ENCODE data around the gene INO80.

INO80 gene, protein sequence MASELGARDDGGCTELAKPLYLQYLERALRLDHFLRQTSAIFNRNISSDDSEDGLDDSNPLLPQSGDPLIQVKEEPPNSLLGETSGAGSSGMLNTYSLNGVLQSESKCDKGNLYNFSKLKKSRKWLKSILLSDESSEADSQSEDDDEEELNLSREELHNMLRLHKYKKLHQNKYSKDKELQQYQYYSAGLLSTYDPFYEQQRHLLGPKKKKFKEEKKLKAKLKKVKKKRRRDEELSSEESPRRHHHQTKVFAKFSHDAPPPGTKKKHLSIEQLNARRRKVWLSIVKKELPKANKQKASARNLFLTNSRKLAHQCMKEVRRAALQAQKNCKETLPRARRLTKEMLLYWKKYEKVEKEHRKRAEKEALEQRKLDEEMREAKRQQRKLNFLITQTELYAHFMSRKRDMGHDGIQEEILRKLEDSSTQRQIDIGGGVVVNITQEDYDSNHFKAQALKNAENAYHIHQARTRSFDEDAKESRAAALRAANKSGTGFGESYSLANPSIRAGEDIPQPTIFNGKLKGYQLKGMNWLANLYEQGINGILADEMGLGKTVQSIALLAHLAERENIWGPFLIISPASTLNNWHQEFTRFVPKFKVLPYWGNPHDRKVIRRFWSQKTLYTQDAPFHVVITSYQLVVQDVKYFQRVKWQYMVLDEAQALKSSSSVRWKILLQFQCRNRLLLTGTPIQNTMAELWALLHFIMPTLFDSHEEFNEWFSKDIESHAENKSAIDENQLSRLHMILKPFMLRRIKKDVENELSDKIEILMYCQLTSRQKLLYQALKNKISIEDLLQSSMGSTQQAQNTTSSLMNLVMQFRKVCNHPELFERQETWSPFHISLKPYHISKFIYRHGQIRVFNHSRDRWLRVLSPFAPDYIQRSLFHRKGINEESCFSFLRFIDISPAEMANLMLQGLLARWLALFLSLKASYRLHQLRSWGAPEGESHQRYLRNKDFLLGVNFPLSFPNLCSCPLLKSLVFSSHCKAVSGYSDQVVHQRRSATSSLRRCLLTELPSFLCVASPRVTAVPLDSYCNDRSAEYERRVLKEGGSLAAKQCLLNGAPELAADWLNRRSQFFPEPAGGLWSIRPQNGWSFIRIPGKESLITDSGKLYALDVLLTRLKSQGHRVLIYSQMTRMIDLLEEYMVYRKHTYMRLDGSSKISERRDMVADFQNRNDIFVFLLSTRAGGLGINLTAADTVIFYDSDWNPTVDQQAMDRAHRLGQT (N-terminal part only)

DNA sequence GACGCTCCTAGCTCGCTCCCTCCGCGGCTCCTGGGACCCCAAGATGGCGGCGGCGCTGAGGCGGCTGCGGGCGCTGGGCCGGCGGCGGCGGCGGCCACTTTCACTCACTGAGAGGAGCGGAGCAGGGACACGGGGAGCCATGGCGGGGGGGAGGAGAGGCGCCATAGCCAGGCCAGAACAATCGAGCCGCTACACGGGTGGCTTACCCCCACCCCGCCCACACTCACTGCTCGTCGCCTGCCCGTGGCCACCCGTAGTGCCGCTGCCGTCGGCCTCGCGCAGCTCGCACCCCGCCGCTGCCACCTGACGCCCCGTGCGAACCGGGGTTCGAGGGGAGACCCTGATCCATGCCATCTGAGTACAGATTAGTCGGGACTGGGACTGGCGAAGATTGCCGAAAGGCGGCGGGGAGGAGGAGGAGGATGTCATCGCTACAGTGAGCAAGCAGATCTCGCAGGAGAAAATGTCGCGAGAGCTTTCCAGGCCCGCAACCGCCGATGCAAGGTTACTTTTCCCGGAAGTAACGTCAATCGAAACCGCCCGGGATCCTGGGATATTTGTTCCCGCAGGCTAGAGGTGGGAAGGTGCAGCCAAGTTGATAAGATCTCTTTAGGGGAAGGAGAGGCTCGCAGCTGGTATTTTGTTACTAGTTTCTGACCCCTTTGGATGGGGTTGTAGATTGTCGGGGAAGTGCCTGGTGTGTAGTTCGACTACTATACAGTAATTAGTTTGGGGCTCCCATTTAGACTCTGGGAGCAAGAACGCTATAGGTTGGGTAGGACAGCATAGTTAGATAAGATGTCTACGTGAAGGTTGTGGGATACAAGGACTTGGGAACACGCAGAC, at the start of gene INO80:
TSS of gene INO80 (minus strand) at position 165 of the 846 bp plus-strand sequence. CDS start 19,970 bp downstream, outside the sequence.
- no peaks in the 10 kb centered on the region for H3K36me3 ChIP-seq (ENCODE audit: control insufficient read depth, insufficient read depth, low read length, severe bottlenecking)
- H3K4me1 ChIP-seq (ENCODE audit: control insufficient read depth, insufficient read depth, low read length): peaks cover 11% of the 10 kb centered on the region
- H3K4me3 ChIP-seq (ENCODE audit: low read length): peak within 1 kb of the TSS; percentile 94
- no peaks in the 10 kb centered on the region for H3K27me3 ChIP-seq (replicated peaks; ENCODE audit: control insufficient read depth, insufficient read depth, low read length)
- DNase-seq (ENCODE audit: low read depth): peak; percentile 99
- no peaks in the 10 kb centered on the region for H3K9me3 ChIP-seq (ENCODE audit: control insufficient read depth, low read length)
- H3K9ac ChIP-seq (ENCODE audit: low read length): peak within 1 kb of the TSS; percentile 100

DNA sequence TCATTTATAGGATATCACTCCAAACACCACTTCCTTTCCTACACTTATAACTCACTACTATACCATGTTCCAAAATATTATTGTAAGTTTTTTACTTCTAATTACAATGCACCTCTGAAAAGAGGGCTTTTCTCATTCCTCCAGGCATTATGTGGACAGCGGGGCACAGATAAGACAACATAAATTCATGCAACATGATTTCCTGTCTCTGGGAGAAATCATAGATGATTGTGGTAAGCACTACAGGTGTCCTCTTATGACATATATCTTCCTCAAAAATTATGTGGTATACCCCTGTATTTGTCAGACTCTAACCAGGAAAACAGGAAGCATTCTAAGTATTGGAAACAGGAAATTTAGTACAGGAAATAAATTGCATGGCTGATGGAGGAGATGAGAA, 45.7 kb upstream of the INO80 start:
- no peaks in the 10 kb centered on the region for H3K36me3 ChIP-seq (ENCODE audit: control insufficient read depth, insufficient read depth, low read length, severe bottlenecking)
- no peaks in the 10 kb centered on the region for H3K27me3 ChIP-seq (replicated peaks; ENCODE audit: control insufficient read depth, insufficient read depth, low read length)
- H3K4me3 ChIP-seq (ENCODE audit: low read length): no peak overlapping the region
- no peaks in the 10 kb centered on the region for H3K9me3 ChIP-seq (ENCODE audit: control insufficient read depth, low read length)
- DNase-seq (ENCODE audit: low read depth): no peak
- H3K9ac ChIP-seq (ENCODE audit: low read length): no peak overlapping the region
- peaks cover 13% of the 10 kb centered on the region for H3K4me1 ChIP-seq (ENCODE audit: control insufficient read depth, insufficient read depth, low read length)

DNA sequence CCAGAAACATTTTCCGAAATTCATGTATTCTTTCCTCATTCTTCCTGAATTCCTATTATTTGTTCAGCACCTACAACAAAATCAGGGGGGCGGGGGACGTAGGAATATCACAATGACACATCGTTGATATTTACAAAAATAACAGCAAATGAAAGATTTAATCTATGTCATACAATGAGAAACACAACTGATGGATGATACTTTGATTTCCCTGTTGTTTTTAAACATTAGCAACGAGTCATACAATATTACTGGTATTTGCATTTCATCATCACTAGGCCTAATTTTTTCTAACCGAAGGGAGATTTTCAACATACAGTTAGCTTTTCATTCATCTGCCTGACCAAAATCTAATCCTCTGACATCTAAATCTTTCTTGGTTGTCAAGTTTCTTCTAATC, 45.3 kb upstream of the INO80 start:
- peak; percentile 59 for DNase-seq (ENCODE audit: low read depth)
- Histone ChIP-seq H3K27me3 (replicated peaks; ENCODE audit: control insufficient read depth, insufficient read depth, low read length) (no peaks in the 10 kb centered on the region), H3K9me3 (ENCODE audit: control insufficient read depth, low read length) (no peaks in the 10 kb centered on the region), H3K36me3 (ENCODE audit: control insufficient read depth, insufficient read depth, low read length, severe bottlenecking) (no peaks in the 10 kb centered on the region), H3K4me1 (ENCODE audit: control insufficient read depth, insufficient read depth, low read length) (peaks cover 13% of the 10 kb centered on the region), H3K9ac (ENCODE audit: low read length) (no peak overlapping the region), H3K4me3 (ENCODE audit: low read length) (no peak overlapping the region)

DNA sequence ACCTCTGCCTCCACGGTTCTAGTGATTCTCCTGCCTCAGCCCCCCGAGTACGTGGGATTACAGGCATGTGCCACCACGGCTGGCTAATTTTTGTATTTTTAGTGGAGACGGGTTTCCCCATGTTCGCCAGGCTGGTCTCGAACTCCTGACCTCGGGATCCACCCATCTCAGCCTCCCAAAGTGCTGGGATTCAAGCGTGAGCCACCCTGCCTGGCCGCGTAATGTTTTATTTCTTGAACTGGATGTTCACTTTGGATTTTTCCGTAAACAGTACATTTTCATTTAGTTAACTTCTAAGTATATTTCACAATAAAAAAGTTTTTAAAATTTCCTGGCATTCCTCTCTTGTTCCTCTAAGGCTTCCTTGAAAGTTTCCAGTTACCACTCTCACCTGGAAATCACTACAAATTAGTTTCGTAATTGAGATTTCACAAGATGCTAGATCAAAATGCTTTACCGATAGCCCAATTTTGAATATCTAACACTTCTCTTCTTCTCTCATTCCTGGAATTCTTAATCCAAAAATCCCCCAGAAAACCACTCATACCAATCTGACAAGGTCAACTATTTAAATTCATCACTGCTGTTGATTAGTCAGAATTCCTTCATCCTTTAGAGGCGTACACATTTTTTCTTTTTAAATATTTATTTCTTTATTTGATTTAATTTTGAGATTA, 44.7 kb upstream of the INO80 start:
- H3K4me1 ChIP-seq (ENCODE audit: control insufficient read depth, insufficient read depth, low read length): peaks cover 13% of the 10 kb centered on the region
- no peaks in the 10 kb centered on the region for H3K27me3 ChIP-seq (replicated peaks; ENCODE audit: control insufficient read depth, insufficient read depth, low read length)
- H3K9me3 ChIP-seq (ENCODE audit: control insufficient read depth, low read length): no peaks in the 10 kb centered on the region
- no peak overlapping the region for H3K9ac ChIP-seq (ENCODE audit: low read length)
- DNase-seq (ENCODE audit: low read depth): peak; percentile 19
- no peak overlapping the region for H3K4me3 ChIP-seq (ENCODE audit: low read length)
- no peaks in the 10 kb centered on the region for H3K36me3 ChIP-seq (ENCODE audit: control insufficient read depth, insufficient read depth, low read length, severe bottlenecking)

DNA sequence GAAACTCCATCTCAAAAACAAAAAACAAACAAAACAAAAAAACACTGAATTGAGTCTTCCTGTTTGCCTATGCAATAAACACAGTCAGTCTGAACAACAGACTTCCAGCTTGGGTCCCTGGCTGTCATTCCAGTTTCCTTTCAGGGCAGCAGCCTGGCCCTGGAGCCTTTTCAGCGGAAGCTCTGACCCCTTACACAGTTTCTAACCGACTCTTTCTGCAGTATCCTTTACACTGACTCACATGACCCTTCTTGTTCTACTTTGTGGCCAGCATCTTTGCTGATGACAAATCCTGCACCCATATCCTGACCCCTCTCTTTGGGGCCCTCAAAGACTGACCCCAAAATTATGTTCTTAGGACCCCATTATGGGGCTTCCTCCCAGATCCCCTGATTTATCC, 38.3 kb upstream of the INO80 start:
- no peaks in the 10 kb centered on the region for H3K36me3 ChIP-seq (ENCODE audit: control insufficient read depth, insufficient read depth, low read length, severe bottlenecking)
- H3K4me1 ChIP-seq (ENCODE audit: control insufficient read depth, insufficient read depth, low read length): no peaks in the 10 kb centered on the region
- no peaks in the 10 kb centered on the region for H3K9me3 ChIP-seq (ENCODE audit: control insufficient read depth, low read length)
- H3K9ac ChIP-seq (ENCODE audit: low read length): no peak overlapping the region
- no peaks in the 10 kb centered on the region for H3K27me3 ChIP-seq (replicated peaks; ENCODE audit: control insufficient read depth, insufficient read depth, low read length)
- no peak overlapping the region for H3K4me3 ChIP-seq (ENCODE audit: low read length)
- no peak for DNase-seq (ENCODE audit: low read depth)

DNA sequence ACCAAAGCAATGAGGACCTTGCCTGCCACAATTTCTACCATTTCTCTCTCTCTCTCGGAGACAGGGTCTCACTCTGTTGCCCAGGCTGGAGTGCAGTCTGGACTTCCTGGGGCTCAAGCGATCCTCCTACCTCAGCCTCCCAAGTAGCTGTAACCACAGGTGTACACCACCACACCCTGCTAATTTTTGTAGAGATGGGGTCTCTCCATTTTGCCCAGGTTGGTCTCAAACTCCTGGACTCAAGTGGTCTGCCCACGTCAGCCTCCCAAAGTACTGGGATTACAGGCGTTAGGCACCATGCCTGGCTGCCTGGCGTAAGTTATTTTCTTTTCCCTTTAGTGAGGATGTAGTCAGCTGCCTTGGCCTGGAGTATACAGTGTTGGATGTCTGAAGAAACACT, 37.7 kb upstream of the INO80 start:
- Histone ChIP-seq H3K27me3 (replicated peaks; ENCODE audit: control insufficient read depth, insufficient read depth, low read length) (no peaks in the 10 kb centered on the region), H3K4me3 (ENCODE audit: low read length) (no peak overlapping the region), H3K4me1 (ENCODE audit: control insufficient read depth, insufficient read depth, low read length) (no peaks in the 10 kb centered on the region), H3K36me3 (ENCODE audit: control insufficient read depth, insufficient read depth, low read length, severe bottlenecking) (no peaks in the 10 kb centered on the region), H3K9ac (ENCODE audit: low read length) (no peak overlapping the region), H3K9me3 (ENCODE audit: control insufficient read depth, low read length) (no peaks in the 10 kb centered on the region)
- no peak for DNase-seq (ENCODE audit: low read depth)

DNA sequence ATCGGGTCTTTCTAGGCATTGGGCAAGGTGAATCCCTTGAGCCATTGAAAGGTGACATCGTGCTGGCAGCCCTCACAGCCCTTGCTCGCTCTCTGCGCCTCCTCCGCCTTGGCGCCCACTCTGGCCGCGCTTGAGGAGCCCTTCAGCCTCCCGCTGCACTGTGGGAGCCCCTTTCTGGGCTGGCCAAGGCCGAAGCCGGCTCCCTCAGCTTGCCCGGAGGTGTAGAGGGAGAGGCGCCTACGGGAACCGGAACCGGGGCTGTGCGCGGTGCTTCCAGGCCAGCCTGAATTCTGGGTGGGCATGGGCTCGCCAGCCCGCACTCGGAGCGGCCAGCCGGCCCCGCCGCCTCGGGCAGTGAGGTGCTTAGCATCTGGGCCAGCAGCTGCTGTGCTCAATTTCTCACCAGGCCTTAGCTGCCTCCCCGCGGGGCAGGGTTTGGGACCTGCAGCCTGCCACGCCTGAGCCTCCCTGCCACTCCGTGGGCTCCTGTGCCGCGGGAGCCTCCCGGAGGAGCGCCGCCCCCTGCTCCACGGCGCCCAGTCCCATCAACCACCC, 35.4 kb upstream of the INO80 start:
- Histone ChIP-seq H3K4me1 (ENCODE audit: control insufficient read depth, insufficient read depth, low read length) (no peaks in the 10 kb centered on the region), H3K9ac (ENCODE audit: low read length) (no peak overlapping the region), H3K9me3 (ENCODE audit: control insufficient read depth, low read length) (no peaks in the 10 kb centered on the region), H3K36me3 (ENCODE audit: control insufficient read depth, insufficient read depth, low read length, severe bottlenecking) (no peaks in the 10 kb centered on the region), H3K4me3 (ENCODE audit: low read length) (no peak overlapping the region), H3K27me3 (replicated peaks; ENCODE audit: control insufficient read depth, insufficient read depth, low read length) (no peaks in the 10 kb centered on the region)
- DNase-seq (ENCODE audit: low read depth): no peak

DNA sequence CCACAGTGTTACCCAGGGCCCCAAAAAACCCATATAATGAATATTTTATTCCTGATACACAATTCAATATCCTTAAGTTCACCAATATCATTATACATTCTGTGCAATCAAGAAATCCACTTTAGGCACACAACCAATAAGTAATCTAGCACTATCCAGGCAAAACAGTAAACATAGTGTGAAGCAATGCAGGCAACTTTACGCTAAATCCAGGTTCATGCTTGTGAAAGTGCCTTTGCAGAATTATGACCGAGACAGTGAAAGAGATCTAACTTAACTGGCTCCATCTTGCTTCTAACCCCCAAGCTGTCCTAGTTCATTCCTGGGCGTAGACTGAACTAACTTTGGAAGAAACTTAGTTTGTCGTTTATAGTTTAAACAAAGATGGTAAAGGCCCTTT, 34.2 kb upstream of the INO80 start:
- no peak overlapping the region for H3K4me3 ChIP-seq (ENCODE audit: low read length)
- no peak overlapping the region for H3K9ac ChIP-seq (ENCODE audit: low read length)
- no peaks in the 10 kb centered on the region for H3K27me3 ChIP-seq (replicated peaks; ENCODE audit: control insufficient read depth, insufficient read depth, low read length)
- H3K4me1 ChIP-seq (ENCODE audit: control insufficient read depth, insufficient read depth, low read length): no peaks in the 10 kb centered on the region
- H3K9me3 ChIP-seq (ENCODE audit: control insufficient read depth, low read length): no peaks in the 10 kb centered on the region
- no peak for DNase-seq (ENCODE audit: low read depth)
- H3K36me3 ChIP-seq (ENCODE audit: control insufficient read depth, insufficient read depth, low read length, severe bottlenecking): no peaks in the 10 kb centered on the region

DNA sequence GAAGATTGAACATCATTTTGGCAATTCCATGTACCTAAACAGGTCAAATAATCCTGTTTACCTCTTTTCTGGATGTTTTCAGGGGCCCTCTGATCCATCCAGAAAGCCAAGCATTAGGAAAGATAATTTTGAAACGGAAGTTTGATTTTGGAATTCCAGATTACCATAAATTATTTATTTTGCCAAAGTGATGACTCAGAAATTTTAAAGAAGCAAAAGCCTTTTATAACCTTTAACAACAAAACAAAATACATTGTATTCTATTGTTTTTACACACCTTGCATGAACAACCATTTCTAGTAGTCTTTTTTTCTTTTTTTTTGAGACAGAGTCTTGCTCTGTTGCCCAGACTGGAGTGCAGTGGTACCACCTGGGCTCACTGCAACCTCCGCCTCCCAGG, 32.0 kb upstream of the INO80 start:
- H3K27me3 ChIP-seq (replicated peaks; ENCODE audit: control insufficient read depth, insufficient read depth, low read length): no peaks in the 10 kb centered on the region
- H3K4me1 ChIP-seq (ENCODE audit: control insufficient read depth, insufficient read depth, low read length): no peaks in the 10 kb centered on the region
- H3K4me3 ChIP-seq (ENCODE audit: low read length): no peak overlapping the region
- H3K9ac ChIP-seq (ENCODE audit: low read length): no peak overlapping the region
- H3K36me3 ChIP-seq (ENCODE audit: control insufficient read depth, insufficient read depth, low read length, severe bottlenecking): no peaks in the 10 kb centered on the region
- DNase-seq (ENCODE audit: low read depth): no peak
- no peaks in the 10 kb centered on the region for H3K9me3 ChIP-seq (ENCODE audit: control insufficient read depth, low read length)

DNA sequence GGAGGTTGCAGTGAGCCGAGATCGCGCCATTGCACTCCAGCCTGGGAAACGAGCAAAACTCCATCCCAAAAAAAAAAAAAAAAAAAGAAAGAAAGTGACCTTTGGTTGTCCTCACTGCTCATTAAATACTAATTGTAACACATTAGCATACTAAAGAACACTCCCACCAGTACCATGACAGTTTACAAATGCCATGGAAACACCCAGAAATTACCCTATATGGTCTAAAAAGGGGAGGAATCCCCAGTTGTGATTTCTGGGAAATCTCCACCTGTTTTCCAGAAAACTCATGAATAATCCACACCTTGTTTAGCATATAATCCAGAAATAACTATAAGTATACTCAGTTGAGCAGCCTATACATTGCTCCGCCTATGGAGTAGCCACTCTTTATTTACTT, 23.5 kb upstream of the INO80 start:
- no peaks in the 10 kb centered on the region for H3K4me1 ChIP-seq (ENCODE audit: control insufficient read depth, insufficient read depth, low read length)
- no peak overlapping the region for H3K4me3 ChIP-seq (ENCODE audit: low read length)
- no peak overlapping the region for H3K9ac ChIP-seq (ENCODE audit: low read length)
- no peaks in the 10 kb centered on the region for H3K36me3 ChIP-seq (ENCODE audit: control insufficient read depth, insufficient read depth, low read length, severe bottlenecking)
- DNase-seq (ENCODE audit: low read depth): no peak
- no peaks in the 10 kb centered on the region for H3K27me3 ChIP-seq (replicated peaks; ENCODE audit: control insufficient read depth, insufficient read depth, low read length)
- no peaks in the 10 kb centered on the region for H3K9me3 ChIP-seq (ENCODE audit: control insufficient read depth, low read length)
